Activated CD8-positive, alpha-beta memory T cell treated with anti-CD3 and anti-CD28 coated beads, Interleukin-2, amount 50 U/mL, for 1 hour (primary cell): ENCODE measurements around the gene USP5.

Source experiments
- DNase-seq: peaks from one replicate; pipeline ENCODE4 v3.0.0-alpha.2; 2020; ENCODE audit errors: extremely low read depth

Gene USP5, protein sequence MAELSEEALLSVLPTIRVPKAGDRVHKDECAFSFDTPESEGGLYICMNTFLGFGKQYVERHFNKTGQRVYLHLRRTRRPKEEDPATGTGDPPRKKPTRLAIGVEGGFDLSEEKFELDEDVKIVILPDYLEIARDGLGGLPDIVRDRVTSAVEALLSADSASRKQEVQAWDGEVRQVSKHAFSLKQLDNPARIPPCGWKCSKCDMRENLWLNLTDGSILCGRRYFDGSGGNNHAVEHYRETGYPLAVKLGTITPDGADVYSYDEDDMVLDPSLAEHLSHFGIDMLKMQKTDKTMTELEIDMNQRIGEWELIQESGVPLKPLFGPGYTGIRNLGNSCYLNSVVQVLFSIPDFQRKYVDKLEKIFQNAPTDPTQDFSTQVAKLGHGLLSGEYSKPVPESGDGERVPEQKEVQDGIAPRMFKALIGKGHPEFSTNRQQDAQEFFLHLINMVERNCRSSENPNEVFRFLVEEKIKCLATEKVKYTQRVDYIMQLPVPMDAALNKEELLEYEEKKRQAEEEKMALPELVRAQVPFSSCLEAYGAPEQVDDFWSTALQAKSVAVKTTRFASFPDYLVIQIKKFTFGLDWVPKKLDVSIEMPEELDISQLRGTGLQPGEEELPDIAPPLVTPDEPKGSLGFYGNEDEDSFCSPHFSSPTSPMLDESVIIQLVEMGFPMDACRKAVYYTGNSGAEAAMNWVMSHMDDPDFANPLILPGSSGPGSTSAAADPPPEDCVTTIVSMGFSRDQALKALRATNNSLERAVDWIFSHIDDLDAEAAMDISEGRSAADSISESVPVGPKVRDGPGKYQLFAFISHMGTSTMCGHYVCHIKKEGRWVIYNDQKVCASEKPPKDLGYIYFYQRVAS

DNA sequence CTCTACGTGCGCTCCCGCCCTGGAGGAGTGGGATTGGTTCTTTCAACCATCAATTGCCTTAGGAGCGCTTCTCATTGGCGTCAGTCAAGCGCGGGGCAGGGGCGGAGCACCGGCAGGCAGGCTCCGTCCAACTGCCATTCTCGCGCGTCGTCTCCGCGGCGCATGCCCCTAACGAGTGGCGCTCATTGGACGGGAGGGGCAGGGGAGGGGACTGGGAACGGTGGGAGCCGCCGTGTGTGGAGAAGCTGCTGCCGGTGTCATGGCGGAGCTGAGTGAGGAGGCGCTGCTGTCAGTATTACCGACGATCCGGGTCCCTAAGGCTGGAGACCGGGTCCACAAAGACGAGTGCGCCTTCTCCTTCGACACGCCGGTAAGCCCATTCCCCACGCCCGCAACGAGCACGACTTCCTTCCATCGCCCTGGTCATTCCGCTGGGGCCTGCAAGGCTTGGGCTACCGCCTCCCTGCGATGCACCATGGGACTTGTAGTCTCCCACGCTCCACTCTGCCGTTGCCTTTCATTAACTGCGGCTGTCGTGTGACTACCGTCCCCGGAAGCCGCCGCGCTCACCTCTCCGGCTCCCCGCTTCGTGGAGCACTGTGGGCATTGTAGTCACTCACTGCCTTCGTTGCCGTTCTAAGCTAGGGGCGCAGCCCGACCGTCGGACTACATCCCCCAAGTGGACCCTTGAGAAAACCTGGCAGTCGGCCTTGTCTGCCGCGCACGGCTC is at the start of gene USP5:
Gene USP5 (plus strand): TSS at position 230 of the 730 bp plus-strand sequence. CDS start 30 bp downstream, at position 260.
- DNase-seq: peak; percentile 94

DNA sequence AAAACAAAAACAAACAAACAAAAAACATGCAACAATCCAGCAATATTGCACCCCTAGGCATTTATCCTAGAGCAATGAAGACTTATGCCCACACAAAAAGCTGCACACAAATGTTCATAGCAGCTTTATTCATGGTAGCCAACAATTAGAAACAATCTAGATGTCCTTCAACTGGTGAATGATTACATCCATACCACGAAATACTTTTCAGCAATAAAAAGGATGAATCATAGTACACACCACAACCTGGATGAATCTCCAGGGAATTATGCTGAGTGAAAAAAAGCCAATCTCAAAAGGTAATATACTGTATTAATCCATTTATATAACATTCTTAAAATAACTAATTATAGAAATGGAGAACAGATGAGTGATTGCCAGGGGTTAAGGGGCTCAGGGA is 44.8 kb upstream of the USP5 start:
- DNase-seq: no peak

DNA sequence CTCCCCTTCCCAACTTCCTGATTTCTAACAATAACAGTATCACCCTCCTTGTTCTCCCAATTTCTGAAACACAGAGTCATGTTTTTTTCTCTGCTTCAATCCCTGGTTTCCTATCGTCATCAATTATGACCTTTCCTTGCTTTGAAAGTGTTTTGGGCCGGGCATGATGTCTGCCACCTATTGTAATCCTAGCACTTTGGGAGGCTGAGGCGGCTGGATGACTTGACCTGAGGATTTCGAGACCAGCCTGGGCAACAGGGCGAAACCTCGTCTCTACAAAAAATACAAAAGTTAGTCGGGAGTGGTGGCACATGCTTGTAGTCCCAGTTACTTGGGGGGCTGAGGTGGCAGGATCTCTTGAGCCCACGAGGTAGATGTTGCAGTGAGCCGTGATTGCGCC is 42.9 kb upstream of the USP5 start:
- DNase-seq: no peak

DNA sequence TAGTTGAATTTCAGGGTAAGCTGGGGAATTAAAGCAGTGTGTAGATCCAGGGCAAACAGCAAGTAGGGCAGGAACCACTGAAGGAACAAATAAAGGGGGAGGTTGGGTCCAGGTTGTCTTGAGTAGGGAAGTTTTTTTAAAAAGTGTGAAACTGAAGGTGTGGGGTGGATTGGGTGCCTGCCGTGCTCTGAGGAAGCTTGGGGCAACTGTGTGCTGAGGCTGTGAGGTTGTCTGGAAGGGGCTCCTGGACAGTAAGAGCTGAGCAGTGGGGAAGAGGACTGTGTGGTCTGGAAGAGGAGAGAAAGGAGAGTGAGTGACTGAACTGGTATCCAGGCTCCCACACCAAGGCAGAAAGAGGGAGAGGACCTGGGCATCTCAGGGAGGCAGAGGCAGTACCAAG is 41.2 kb upstream of the USP5 start:
- no peak for DNase-seq

DNA sequence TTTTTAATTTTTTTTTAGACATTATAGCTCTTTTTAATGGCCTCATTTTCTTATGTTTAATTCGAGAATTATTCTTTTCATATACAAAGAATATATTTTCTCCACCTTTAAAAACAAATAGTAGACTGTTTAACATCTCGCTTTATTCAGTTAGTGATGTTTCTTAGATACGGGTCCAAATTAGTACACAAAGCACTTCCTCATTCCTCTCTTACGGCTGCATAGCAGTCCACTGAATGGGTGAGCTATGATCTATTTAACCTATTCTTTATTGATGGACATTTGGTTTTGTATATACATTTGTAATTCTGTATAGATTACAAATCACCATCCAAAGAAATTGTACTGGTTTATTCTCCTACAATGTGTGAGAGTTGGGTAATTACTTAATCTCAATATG is 38.6 kb upstream of the USP5 start:
- no peak for DNase-seq

DNA sequence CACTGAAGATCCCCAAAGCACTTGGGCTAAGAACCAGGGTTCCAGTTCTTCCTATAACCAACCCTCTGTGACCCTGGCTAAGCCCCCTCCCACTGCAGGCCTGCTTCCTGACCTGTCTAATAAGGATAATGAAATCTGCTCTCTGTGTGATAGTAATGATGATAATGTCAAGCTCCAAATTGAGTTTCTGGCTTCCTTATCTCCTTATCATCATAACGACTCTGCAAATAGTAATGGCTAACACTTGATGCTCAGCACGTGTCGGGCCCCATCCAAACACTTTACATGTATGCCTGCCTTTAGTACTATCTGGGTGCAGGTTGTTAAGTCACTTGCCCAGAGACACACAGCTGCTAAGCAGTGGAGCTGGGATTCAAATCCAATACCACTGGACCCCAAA is 35.4 kb upstream of the USP5 start:
- DNase-seq: no peak

DNA sequence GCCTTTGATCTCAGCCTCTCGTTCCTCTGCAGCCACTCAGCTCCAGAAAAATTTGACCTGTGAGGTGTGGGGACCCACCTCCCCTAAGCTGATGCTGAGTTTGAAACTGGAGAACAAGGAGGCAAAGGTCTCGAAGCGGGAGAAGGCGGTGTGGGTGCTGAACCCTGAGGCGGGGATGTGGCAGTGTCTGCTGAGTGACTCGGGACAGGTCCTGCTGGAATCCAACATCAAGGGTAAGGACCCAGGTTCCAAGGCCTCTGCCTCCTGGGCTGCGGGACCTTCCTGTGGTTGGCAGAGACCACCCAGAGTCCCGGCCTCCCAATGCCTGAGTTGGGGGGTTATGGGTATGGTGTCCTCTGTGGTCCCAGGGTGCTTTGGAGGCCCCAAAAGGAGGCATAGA is 34.9 kb upstream of the USP5 start:
- DNase-seq: no peak

DNA sequence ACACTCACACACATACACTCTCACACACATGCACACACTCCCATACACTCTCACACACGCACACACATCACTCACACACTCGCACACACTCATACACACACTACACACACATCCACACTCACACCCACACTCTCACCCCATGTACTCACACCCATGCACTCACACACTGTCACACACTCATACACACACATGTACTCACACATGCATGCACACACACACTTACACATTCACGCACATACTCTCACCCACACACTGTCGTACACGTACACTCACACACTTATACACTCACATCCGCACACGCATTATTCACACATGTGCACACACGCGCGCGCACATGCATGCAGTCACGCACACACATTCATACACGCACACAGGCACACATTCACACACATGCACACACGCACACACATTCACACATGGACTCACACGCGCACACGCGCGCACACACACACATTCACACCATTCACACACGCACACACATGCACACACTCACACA is 34.2 kb upstream of the USP5 start:
- DNase-seq: no peak

DNA sequence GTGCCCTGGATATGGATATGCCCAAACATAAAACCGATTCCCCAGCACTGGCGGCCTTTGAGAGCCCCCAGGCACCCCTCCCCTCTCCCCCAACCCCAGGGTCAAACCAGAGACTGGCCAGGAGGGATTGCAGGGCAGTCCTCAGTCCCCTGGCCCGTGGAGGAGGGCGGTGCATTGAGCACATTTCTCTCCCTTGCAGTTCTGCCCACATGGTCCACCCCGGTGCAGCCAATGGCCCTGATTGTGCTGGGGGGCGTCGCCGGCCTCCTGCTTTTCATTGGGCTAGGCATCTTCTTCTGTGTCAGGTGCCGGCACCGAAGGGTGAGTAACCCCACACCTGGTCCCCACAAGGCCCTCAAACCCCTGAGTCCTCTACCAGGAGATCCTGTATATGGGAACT is 33.7 kb upstream of the USP5 start:
- no peak for DNase-seq

DNA sequence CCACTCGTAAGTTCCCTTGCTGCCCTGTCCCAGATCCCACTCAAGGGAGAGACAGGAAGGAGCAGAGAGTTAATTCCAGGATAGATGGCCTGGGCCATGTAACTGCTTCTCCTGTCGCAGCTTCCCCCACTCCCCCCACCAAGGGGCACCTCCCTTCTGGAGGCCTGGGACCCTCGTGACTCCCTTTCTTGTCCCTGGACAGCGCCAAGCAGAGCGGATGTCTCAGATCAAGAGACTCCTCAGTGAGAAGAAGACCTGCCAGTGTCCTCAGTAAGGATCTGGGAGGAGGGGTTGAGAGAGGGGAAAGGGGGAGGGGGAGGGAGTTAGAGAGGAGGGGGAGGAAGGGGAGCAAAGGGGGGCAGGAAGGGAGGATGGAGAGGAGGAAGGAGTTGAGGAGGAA is 33.3 kb upstream of the USP5 start:
- no peak for DNase-seq

DNA sequence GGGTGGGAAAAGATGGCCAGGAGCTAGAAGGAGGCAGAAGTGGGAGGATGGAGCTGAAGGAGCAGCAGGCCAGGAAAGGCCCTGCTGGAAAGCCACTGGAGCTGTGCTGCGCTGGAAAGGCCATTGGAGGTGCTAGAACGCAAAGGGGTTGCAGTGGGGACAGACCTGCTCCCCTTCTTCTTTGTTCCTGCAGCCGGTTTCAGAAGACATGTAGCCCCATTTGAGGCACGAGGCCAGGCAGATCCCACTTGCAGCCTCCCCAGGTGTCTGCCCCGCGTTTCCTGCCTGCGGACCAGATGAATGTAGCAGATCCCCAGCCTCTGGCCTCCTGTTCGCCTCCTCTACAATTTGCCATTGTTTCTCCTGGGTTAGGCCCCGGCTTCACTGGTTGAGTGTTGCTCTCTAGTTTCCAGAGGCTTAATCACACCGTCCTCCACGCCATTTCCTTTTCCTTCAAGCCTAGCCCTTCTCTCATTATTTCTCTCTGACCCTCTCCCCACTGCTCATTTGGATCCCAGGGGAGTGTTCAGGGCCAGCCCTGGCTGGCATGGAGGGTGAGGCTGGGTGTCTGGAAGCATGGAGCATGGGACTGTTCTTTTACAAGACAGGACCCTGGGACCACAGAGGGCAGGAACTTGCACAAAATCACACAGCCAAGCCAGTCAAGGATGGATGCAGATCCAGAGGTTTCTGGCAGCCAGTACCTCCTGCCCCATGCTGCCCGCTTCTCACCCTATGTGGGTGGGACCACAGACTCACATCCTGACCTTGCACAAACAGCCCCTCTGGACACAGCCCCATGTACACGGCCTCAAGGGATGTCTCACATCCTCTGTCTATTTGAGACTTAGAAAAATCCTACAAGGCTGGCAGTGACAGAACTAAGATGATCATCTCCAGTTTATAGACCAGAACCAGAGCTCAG is 32.6 kb upstream of the USP5 start:
- no peak for DNase-seq

DNA sequence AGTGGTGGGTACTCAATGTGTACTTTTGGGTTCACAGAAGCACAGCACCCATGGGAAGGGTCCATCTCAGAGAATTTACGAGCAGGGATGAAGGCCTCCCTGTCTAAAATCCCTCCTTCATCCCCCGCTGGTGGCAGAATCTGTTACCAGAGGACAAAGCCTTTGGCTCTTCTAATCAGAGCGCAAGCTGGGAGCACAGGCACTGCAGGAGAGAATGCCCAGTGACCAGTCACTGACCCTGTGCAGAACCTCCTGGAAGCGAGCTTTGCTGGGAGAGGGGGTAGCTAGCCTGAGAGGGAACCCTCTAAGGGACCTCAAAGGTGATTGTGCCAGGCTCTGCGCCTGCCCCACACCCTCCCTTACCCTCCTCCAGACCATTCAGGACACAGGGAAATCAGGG is 31.8 kb upstream of the USP5 start:
- DNase-seq: no peak

DNA sequence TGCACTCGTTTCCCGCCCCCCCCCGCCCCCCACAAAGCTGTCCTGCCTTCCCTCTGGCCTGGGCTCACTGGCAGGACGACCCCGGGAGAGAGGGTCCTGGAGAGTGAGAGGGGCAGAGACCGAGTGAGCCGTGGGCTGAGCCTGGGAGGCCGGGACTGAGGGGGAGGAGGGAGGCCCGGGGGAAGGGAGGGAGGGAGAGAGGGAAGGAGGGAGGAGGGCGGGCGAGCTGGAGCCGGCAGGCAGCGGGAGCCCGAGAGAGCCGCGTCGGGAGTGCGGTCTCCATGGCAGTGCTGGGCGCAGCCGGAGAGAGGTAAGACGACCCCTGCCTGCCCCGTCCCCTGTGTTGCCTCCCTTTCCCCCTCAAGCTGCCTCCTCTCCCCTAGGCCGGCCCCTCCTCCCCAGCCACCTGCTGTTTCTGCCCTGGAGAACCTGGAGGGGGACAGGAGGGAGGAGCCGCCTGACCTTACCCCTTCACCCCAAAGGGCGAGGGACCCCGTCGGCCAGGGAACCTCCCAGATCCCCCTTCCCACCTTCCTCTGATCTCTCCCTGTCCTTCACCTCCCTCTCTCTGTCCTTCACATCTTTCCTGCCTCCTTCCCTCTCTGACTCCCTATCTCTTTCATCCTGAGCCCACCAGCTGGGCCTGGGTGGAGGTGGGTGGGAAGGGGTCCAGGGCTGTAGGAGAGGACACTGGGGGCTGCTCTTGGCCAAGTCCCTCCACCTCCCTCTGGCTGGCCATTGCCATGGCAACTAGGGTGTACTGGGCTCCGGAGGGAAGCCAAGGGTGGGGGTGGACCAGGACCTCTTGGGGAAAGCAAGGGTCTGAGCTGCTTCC is 30.1 kb upstream of the USP5 start, which contains the start of gene GPR162:
Gene GPR162 (plus strand): TSS at position 231 of the 835 bp plus-strand sequence. CDS start 2,078 bp downstream, outside the sequence.
- no peak for DNase-seq

DNA sequence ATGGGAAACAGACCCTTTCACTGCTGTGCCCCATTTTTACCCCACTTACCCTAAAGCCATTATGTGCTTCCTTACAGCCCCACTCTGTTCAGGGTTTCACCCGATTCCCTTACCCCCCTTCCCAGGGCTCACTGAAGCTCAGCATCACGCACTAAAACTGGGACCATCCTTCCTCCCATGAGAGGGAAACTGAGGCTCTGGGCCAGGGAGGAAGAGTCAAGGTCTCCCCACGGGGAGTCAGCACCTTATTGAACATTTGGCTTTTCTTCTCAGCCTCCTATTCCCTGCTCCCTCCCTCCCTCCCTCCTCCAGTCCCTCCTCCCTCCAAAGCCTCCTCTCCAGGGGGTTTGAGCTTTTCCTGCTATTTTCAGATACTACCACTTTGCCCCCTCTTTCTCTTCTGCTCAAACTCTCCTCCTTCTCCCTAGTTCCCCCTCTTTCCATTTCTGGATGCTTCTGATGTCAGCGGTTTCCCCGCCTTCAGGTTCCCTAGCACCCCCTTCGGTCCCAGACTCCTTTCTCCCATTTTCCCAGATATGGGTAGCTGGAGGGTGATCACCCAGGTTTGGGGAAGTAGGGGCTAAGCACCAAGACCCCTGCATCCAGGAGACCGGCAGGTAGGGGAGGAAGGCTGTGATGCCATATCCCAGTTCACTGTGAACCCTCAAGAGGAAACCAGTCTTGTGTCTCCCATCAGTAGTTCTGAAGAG is 29.4 kb upstream of the USP5 start:
- DNase-seq: no peak

DNA sequence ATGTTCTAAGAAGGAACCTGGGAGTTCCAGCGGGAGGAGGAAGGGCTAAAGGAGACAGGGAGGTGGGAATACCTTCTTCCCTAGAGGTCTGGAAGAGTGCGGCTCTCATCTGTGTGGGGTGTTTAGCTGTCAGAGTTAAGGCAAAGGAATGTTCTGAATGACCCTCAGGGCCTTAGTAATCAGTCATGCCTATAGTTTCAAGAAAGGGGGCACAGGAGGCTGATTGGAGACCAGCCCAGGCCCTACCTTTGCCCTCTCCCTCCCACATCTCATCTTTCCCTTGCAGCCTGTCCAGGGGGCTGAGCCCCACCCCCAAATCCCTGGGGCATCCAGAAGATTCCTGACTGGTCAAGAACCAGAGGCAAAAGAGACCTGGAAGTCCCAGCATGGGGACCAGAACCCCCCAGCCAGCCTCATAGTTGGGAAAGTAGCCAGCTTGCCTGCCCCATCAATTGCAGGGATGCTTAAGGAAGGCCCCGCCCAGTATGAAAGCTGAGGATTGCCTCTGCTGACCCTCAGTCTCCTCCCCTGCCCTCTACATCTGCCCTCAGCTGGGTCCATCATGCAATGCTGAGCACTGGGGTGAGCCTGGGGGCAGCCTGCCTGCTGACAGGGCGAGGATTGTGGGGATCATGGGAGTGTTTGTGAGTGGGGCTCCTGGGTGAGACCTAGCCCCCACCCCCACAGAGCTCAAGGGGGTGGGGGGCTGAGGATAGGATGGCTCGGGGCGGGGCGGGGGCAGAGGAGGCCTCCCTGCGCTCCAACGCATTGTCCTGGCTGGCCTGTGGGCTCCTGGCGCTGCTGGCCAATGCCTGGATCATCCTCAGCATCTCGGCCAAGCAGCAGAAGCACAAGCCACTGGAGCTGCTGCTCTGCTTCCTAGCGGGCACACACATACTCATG is 28.5 kb upstream of the USP5 start:
- no peak for DNase-seq

DNA sequence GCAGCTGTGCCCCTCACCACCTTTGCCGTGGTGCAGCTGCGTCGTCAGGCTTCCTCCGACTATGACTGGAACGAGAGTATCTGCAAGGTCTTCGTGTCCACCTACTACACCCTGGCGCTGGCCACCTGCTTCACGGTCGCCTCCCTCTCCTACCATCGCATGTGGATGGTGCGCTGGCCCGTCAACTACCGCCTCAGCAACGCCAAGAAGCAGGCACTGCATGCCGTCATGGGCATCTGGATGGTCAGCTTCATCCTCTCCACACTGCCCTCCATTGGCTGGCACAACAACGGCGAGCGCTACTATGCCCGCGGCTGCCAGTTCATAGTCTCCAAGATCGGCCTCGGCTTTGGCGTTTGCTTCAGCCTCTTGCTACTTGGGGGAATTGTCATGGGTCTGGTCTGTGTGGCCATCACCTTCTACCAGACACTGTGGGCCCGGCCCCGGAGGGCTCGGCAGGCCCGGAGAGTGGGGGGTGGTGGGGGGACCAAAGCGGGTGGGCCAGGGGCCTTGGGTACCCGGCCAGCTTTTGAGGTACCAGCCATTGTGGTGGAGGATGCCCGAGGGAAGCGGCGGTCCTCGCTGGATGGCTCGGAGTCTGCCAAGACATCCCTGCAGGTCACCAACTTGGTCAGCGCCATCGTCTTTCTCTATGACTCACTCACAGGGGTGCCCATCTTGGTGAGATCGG is 27.7 kb upstream of the USP5 start:
- no peak for DNase-seq

DNA sequence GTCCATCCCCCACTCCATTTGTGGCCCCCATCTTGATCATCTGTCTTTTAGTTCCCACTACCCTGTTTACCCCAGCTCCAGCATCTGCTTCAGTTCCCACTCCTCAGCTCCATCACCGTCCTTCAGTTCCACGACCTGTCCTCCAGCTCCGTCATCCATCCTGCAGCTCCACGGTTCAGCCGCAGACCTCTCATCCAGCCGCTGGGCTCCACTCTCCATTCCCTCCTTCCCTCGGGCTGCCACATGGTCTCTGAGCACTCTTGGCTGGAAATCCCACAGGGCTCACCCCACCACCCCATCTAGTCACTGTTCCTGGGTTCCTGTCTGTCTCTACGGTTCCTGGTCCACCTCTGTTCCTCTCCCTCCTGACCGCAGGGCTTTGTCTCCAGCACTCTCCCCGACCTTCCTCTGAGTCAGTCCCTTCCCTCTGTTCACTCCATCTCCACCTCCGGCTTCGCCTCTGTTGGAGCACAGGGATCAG is 27.0 kb upstream of the USP5 start:
- DNase-seq: no peak
